Colonic mucosa (tissue), 4 donors: ENCODE results near the gene KDM7A. TPM values are rescaled to one million over a fixed set of nuclear protein-coding genes. Genes with fewer than 3 reads are reported as not detected.
"Not testable (repeated sequence)": the region's sequence is repeated elsewhere in the genome, so short reads cannot be mapped to it uniquely, and the experiment has no call there.

Experiments used
- DNase-seq: peaks from one replicate; pipeline ENCODE4 v3.0.0-alpha.2; 2020
- H3K27ac ChIP-seq: fragments of 200-600 bp; one replicate; pipeline ENCODE4 v1.8.0; 2021
- H3K27me3 ChIP-seq: fragments of 200-600 bp; one replicate; pipeline ENCODE4 v1.8.0; 2021
- H3K36me3 ChIP-seq: fragments of 200-600 bp; one replicate; pipeline ENCODE4 v1.8.0; 2021
- H3K4me1 ChIP-seq: fragments of 200-600 bp; one replicate; pipeline ENCODE4 v1.8.0; 2021; ENCODE audit warnings: mild to moderate bottlenecking
- H3K4me3 ChIP-seq: fragments of 200-600 bp; one replicate; pipeline ENCODE4 v1.8.0; 2021
- H3K9ac ChIP-seq, 2 donors: one replicate each; pipeline ENCODE4 v1.7.0; 2013; ENCODE audit warnings: control low read depth in 2 of 2, low read depth in 2 of 2, low read length in 2 of 2
- H3K9me3 ChIP-seq: fragments of 200-600 bp; one replicate; pipeline ENCODE4 v1.8.0; 2021
- intact Hi-C: fragments of 100-400 bp; cut with DNase I; formaldehyde crosslinking; loops from one replicate; pipeline ENCODE4 v1.14.1; 2022
- total RNA-seq, 2 donors: library from RNA; stranded (reverse); fragmentation: NEBNext Ultra II Directional in 1 of 2; extraction: Animal tissue kit (Norgen Biotek cat#: 25700) in 1 of 2; gene quantifications; one replicate each; pipeline ENCODE4 v1.2.1, GENCODE V29; 2021
- TF ChIP-seq, protein P1 (sequence below): fragments of 200-600 bp; IDR thresholded peaks from one replicate; pipeline ENCODE4 v1.8.0; 2022; ENCODE audit warnings: antibody characterized with exemption, mild to moderate bottlenecking
- donor health status: healthy.
- donor health status: DM: no; HTN: no; CAD: no.
- donor health status: DM: no; HTN: no; CAD: no.

KDM7A gene
- total RNA-seq, 2 donors from 2014 or later: 14.7 to 37.5 TPM

GRCh38 chr7:140126435-140127034 lies 50.2 kb downstream of the KDM7A start:
- no peak overlapping the region for H3K27ac ChIP-seq
- DNase-seq: no peak
- TF ChIP-seq, protein P1, sequence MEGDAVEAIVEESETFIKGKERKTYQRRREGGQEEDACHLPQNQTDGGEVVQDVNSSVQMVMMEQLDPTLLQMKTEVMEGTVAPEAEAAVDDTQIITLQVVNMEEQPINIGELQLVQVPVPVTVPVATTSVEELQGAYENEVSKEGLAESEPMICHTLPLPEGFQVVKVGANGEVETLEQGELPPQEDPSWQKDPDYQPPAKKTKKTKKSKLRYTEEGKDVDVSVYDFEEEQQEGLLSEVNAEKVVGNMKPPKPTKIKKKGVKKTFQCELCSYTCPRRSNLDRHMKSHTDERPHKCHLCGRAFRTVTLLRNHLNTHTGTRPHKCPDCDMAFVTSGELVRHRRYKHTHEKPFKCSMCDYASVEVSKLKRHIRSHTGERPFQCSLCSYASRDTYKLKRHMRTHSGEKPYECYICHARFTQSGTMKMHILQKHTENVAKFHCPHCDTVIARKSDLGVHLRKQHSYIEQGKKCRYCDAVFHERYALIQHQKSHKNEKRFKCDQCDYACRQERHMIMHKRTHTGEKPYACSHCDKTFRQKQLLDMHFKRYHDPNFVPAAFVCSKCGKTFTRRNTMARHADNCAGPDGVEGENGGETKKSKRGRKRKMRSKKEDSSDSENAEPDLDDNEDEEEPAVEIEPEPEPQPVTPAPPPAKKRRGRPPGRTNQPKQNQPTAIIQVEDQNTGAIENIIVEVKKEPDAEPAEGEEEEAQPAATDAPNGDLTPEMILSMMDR: no peak
- no peaks in the 10 kb centered on the region for H3K9me3 ChIP-seq
- no peak overlapping the region for H3K4me3 ChIP-seq
- H3K9ac ChIP-seq: no peak overlapping the region
- no peaks in the 10 kb centered on the region for H3K27me3 ChIP-seq
- no peaks in the 10 kb centered on the region for H3K4me1 ChIP-seq
- H3K36me3 ChIP-seq: no peaks in the 10 kb centered on the region
- intact Hi-C loops: no loop called here

DNA sequence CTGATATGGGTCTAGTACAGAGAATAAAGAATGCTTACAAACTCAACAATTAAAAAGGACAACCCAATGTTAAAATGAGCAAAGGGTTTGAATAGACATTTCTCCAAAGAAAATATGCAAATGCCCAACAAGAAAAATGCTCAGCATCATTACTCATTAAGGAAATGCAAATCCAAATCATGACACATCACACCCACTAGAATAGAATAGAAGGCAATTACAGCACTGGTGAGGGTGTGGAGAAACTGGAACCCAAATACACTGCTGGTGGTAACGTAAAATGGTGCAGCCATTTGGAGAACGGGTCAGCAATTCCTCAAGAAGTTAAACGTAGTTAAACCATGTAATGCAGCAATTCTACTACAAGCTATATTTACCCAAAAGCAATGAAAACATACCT lies 53.8 kb downstream of the KDM7A start:
- intact Hi-C loops: no loop called here

GRCh38 chr7:140121326-140121725 lies 55.5 kb downstream of the KDM7A start:
- Histone ChIP-seq H3K27me3 (no peaks in the 10 kb centered on the region), H3K36me3 (no peaks in the 10 kb centered on the region), H3K9ac (no peak overlapping the region), H3K4me3 (no peak overlapping the region), H3K4me1 (no peaks in the 10 kb centered on the region), H3K27ac (no peak overlapping the region), H3K9me3 (no peaks in the 10 kb centered on the region)
- intact Hi-C loops: no loop called here
- no peak for DNase-seq
- TF ChIP-seq, protein P1: no peak

More for the DNA sequence above, 53.8 kb downstream of the KDM7A start:
- Histone ChIP-seq H3K9ac (no peak overlapping the region), H3K27ac (no peak overlapping the region), H3K27me3 (no peaks in the 10 kb centered on the region), H3K9me3 (no peaks in the 10 kb centered on the region), H3K36me3 (no peaks in the 10 kb centered on the region), H3K4me1 (no peaks in the 10 kb centered on the region), H3K4me3 (no peak overlapping the region)
- DNase-seq: no peak
- TF ChIP-seq, protein P1: no peak

- H3K4me1 ChIP-seq, H3K4me3 ChIP-seq, H3K9ac ChIP-seq, H3K27me3 ChIP-seq, H3K27ac ChIP-seq, H3K9me3 ChIP-seq, H3K36me3 ChIP-seq, DNase-seq, intact Hi-C loops: not testable (repeated sequence)
Measured at GRCh38 chr7:140114817-140115216, 62.0 kb downstream of the KDM7A start.

DNA sequence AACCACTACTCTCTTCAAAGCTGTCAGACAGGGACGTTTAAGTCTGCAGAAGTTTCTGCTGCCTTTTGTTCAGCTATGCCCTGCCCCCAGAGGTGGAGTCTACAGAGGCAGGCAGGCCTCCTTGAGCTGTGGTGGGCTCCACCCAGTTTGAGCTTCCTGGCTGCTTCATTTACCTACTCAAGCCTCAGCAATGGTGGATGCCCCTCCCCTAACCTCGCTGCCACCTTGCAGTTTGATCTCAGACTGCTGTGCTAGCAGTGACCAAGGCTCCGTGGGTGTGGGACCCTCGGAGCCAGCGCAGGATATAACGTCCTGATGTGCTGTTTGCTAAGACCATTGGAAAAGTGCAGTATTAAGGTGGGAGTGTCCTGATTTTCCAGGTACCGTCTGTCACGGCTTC lies 68.0 kb downstream of the KDM7A start:
- H3K4me3 ChIP-seq, intact Hi-C loops: not testable (repeated sequence)
- peaks cover 14% of the 10 kb centered on the region for H3K36me3 ChIP-seq

DNA sequence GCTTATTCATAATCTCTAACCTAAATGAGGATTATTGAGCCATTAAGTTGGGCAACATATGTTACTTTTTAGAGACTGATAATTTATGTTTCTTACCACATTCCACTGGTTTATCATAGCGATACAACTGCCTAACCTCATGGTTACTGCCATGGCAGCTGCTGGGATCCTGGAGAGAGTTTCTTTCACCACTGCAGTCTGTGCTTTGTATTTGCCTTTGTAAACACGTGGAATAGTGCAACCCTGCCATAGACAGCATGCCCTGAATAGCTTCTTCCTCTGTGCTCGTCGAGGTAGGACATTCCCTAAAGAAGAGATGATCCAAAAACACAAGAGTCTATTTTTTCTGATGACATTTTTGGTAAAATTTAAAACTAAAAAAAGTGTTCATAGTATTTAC lies 80.3 kb downstream of the KDM7A start:
- peaks cover 38% of the 10 kb centered on the region for H3K36me3 ChIP-seq
- no peak overlapping the region for H3K9ac ChIP-seq
- no peak overlapping the region for H3K27ac ChIP-seq
- no peak overlapping the region for H3K4me3 ChIP-seq
- no peaks in the 10 kb centered on the region for H3K4me1 ChIP-seq
- TF ChIP-seq, protein P1: no peak
- no peak for DNase-seq
- H3K9me3 ChIP-seq: no peaks in the 10 kb centered on the region
- H3K27me3 ChIP-seq: no peaks in the 10 kb centered on the region
- intact Hi-C loops: no loop called here

More for the DNA sequence above, 68.0 kb downstream of the KDM7A start:
- not testable (repeated sequence) for H3K27ac ChIP-seq, H3K9ac ChIP-seq, H3K27me3 ChIP-seq, H3K4me1 ChIP-seq, DNase-seq, H3K9me3 ChIP-seq
